ENCODE measurements around the gene C4orf50.

C4orf50 gene

DNA sequence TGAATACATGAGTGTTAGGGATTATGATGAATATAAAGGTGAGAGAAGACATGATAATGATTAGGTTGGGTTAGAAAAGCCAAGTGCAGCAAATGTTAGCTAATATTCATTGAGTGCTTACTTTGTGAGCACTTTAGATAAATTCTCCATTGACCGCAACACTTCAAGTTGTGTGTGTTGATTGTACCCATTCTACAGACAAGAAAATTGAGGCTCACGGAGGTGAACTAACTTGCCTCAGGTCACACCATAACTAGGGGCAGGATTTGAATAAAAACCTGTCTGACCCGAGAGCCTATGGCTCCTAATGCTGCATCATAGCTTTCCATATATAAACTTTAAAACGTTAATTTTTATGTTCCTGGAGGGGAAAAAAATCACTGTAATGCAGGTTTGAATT lies 15.2 kb upstream of the C4orf50 start:
- TF ChIP-seq, protein P1, sequence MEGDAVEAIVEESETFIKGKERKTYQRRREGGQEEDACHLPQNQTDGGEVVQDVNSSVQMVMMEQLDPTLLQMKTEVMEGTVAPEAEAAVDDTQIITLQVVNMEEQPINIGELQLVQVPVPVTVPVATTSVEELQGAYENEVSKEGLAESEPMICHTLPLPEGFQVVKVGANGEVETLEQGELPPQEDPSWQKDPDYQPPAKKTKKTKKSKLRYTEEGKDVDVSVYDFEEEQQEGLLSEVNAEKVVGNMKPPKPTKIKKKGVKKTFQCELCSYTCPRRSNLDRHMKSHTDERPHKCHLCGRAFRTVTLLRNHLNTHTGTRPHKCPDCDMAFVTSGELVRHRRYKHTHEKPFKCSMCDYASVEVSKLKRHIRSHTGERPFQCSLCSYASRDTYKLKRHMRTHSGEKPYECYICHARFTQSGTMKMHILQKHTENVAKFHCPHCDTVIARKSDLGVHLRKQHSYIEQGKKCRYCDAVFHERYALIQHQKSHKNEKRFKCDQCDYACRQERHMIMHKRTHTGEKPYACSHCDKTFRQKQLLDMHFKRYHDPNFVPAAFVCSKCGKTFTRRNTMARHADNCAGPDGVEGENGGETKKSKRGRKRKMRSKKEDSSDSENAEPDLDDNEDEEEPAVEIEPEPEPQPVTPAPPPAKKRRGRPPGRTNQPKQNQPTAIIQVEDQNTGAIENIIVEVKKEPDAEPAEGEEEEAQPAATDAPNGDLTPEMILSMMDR (IDR thresholded peaks at IDR 0.05; ENCODE audit: low read depth, low read length, missing control alignments), result no peak
- DNase-seq (ENCODE audit: low read depth), result no peak
- no peak overlapping the region for H3K4me3 ChIP-seq (ENCODE audit: low read depth, low read length)

DNA sequence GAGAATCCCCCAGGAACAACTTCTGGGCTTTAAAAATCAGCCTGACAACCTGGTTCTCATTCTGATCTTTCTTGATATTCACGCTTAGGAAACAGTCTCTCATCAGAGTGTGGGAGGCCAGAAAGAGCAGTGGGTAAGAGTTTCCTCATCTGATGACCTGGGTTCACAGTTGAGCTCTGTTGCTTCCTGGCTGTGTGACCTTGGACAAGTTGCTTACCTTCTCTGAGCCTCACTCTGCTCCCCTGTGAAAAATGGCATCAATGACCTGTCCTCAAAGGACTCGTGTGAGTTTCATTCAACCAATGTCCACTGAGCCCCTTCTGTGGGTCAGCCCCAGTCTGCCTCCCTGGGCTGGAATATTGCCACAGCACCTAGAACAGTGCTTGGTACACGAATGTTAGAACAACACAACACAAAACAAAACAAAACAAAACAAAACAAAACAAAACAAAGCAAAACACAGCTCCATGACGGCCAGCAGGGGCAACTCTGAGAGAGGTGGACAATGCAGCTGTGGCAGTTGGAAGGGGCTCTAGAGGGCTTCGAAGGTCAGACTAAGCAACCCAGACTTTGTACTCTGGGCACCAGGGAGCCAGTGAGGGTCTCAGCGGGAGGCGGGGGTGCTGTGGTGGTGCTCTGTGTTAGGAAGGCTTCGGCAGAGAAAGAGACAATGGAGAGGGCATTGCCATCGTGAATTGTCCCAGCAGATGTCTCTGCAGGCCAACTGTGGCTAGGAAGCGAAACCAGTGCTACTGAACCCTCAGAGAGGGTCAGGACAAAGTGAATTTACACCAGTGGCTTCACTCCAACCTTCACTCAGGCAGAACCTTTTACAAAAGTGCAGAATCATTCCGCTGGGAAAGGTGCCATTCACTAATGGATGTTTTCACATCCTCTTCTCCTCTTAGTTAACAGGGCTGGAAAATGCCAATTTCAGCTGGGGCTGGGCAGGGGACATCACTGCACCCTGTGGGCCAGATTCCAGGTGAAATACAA lies 14.3 kb upstream of the C4orf50 start:
- no peak for DNase-seq (ENCODE audit: low read depth)
- no peak overlapping the region for H3K4me3 ChIP-seq (ENCODE audit: low read depth, low read length)
- TF ChIP-seq, protein P1 (IDR thresholded peaks at IDR 0.05; ENCODE audit: low read depth, low read length, missing control alignments), result no peak

DNA sequence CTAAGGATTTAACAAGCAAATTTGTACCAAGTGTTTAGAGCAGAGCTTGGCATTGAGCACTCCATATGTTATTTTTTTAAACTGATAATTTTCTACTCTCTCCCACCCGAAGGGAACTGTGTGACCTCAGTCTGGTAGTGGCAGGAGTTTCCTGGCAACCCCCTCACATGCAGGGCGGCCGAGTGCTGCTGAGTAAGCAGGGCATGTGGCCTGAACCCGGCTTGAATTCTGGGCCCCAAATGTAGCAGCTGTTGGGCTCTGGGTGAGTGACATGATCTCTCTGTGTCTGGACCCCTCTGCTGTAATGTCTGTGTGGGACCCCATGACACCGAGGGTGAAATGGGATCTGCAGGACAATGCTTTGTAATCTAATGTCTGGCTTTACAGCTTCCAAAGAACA lies 13.6 kb upstream of the C4orf50 start:
- H3K4me3 ChIP-seq (ENCODE audit: low read depth, low read length), result no peak overlapping the region
- DNase-seq (ENCODE audit: low read depth), result no peak
- TF ChIP-seq, protein P1 (IDR thresholded peaks at IDR 0.05; ENCODE audit: low read depth, low read length, missing control alignments), result no peak

DNA sequence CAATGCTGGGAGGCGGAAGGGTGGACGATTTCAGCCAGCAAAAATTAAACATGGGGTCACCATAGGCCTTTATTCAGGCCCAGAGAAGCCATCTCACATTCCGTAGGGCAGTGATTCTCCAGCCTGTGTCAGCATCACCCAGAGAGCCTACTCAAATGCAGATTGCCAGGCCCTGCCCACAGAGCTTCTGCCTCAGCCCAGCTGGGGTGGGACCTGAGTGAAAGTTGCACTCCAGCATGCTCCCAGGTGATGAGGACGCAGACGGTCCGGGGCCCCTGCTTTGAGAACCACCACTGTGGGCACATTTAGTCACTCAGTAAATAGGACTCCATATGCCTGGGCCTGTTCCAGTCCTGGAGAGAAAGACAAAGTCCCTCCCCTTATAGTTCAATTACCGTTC lies 12.4 kb upstream of the C4orf50 start:
- no peak for DNase-seq (ENCODE audit: low read depth)
- TF ChIP-seq, protein P1 (IDR thresholded peaks at IDR 0.05; ENCODE audit: low read depth, low read length, missing control alignments), result no peak

DNA sequence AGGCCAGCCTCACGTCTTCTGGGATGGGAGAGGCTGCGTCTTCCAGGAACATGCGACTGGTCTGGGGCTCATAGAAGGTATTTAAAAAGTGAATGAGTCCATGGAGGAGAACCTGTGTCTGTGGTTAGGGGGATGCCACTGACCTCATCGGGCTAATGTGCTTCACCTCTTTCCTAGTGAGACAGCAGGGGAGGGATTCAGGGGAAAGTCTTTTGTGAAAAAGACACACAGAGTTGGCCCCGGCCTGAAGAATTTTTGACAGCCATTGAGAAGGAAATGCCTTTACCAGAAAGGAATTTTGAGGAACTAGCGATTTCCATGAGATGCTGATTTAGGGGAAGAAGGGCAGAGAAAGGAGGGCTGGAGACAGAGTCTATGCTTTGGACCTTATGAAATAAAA lies 11.0 kb upstream of the C4orf50 start:
- no peak overlapping the region for H3K4me3 ChIP-seq (ENCODE audit: low read depth, low read length)
- DNase-seq (ENCODE audit: low read depth), result no peak
- TF ChIP-seq, protein P1 (IDR thresholded peaks at IDR 0.05; ENCODE audit: low read depth, low read length, missing control alignments), result no peak

More for the DNA sequence above, 12.4 kb upstream of the C4orf50 start:
- no peak overlapping the region for H3K4me3 ChIP-seq (ENCODE audit: low read depth, low read length)

DNA sequence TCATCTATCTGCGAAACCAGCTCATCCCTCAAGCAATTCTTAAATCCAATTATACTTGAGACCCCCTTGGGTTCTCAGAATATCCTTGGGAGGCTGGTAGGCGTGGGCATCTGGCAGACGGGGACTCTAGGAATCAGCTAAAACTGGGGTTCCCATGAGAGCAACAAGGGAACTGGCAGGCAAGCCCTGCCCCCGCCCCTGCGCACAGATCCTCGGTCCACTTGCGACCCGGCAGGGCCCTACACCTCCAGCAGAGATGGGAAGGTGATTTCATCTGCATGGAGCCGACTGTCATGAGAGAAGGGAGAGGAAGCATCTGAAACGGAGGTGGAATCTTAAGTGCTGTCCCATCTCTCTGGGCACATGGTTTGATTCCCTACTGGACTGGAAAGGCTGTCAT lies 9.9 kb upstream of the C4orf50 start:
- TF ChIP-seq, protein P1 (IDR thresholded peaks at IDR 0.05; ENCODE audit: low read depth, low read length, missing control alignments), result no peak
- no peak for DNase-seq (ENCODE audit: low read depth)
- H3K4me3 ChIP-seq (ENCODE audit: low read depth, low read length), result no peak overlapping the region

Data from GM12864 (cell line).